ENCODE data around the gene ADIPOR2.

Gene ADIPOR2

DNA sequence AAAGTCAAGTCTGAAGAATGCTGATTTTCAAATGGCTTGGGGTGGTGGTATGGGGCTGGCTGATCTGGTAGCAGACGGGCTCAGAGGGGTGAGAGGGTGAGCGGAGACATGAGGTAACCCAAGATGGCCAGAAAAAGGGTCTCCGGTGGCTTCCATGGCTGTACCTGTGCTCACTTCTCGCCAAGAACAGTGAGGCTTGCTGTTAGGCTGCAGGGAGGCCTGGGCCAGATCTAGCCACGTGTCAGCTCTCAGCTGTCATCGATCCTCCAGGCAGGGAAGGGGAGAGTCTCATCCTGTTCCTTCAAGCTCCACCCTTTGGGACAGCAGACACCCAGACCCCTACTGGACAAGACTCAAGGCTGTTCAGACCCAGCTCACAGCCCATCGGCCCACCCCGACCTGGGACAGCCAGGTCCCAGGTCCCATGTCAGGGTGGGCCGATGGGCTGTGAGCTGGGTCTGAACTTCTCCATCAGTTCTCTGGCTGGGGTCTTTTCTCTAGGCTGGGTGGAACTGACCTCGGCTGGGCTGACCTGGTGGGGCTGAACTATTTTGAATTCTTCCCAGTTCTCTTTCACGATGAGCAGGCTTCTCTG is 138.5 kb downstream of the ADIPOR2 start:
- DNase-seq (ENCODE audit: low spot score): no peak
- TF ChIP-seq, protein P1, sequence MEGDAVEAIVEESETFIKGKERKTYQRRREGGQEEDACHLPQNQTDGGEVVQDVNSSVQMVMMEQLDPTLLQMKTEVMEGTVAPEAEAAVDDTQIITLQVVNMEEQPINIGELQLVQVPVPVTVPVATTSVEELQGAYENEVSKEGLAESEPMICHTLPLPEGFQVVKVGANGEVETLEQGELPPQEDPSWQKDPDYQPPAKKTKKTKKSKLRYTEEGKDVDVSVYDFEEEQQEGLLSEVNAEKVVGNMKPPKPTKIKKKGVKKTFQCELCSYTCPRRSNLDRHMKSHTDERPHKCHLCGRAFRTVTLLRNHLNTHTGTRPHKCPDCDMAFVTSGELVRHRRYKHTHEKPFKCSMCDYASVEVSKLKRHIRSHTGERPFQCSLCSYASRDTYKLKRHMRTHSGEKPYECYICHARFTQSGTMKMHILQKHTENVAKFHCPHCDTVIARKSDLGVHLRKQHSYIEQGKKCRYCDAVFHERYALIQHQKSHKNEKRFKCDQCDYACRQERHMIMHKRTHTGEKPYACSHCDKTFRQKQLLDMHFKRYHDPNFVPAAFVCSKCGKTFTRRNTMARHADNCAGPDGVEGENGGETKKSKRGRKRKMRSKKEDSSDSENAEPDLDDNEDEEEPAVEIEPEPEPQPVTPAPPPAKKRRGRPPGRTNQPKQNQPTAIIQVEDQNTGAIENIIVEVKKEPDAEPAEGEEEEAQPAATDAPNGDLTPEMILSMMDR (IDR thresholded peaks at IDR 0.05; ENCODE audit: extremely low read depth, missing control alignments): no peak

DNA sequence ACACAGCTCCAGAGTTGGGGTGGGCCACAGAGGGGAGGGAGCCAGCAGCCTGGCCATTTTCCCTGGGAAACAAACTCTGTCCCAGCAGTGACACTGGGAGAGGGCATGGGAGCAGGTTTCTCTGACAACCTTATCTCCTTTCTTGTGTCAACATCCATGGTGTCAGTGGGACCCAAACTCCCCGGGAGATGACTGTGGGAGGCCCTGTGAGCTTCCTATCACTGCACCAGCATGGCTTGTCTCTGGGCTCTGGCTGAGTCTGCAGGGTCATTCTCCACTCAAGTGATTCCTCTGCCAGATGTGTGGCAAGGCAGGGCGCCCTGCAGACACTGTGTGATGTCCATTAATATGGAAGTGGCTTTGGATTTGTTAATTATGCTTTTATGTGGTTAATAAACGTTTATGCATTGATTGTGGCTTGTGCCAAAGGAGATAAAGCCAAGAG is 139.6 kb downstream of the ADIPOR2 start:
- TF ChIP-seq, protein P1 (IDR thresholded peaks at IDR 0.05; ENCODE audit: extremely low read depth, missing control alignments): no peak
- no peak for DNase-seq (ENCODE audit: low spot score)

DNA sequence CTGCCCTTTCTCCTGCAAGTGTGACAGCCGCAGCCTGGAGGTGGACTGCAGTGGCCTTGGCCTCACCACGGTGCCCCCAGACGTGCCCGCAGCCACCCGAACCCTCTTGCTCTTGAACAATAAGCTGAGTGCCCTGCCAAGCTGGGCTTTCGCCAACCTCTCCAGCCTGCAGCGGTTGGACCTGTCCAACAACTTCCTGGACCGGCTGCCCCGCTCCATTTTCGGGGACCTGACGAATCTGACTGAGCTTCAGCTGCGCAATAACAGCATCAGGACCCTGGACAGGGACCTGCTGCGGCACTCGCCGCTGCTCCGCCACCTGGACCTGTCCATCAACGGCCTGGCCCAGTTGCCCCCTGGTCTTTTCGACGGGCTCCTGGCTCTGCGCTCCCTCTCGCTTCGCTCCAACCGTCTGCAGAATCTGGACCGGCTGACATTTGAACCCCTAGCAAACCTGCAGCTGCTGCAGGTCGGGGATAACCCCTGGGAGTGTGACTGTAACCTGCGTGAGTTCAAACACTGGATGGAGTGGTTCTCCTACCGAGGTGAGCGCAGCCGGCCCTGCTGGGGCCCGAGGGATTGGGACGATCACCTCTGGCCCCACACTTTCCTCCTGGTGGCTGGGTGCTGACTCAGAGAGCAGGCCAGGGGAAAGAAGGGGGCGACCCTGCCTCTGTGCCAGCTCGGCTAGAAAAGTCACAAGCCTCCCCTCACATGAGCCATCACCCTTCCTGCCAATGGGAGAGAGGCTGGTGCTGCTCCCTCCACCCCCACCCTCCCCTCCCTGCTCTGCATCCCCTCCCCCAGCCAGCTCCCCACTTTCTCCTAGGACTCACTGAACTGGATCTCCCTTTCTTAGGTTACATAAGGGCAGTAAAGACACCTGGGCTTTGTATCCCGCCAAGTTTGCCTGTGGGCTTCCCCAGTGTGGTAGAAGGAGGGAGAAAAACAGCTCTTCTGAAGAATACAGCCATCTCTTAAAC is 140.4 kb downstream of the ADIPOR2 start:
- DNase-seq (ENCODE audit: low spot score): peak; percentile 70
- TF ChIP-seq, protein P1 (IDR thresholded peaks at IDR 0.05; ENCODE audit: extremely low read depth, missing control alignments): no peak

DNA sequence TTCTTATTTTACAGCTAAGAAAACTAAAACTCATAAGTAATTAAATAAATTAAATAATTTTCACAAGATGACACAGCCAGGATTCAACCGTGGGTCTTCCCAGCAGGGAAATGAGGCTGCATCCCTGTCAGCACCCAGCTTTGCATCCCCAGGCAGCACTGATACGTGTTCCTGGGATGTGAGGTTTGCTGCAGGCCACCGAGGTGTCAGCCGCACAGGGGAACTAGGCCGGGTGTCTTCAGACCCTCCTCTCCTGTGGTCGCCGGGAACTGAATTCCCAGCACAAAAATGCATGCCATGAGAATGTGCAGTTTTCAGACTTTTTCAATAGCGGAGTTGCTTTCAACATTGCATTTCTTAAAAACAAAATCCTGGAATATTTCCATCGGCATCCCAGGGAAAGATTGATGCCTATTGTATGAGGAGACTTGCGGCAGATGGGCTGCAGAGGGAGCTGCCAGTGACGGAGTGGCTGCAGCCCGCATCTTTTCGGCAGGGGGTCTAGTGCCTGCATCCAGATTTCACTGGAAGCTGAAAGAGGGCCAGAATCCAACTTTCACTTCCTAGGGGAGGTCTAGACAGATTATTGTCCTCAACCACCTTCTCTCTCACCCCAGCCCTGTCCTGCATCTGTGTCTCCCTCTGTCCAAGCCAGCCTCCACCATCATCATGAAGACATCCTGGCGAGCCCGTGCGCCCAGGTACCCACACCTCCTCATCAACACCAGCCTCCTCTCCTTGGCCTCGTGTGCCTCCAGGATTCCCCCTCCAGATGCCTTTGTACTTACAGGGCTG is 142.1 kb downstream of the ADIPOR2 start:
- TF ChIP-seq, protein P1 (IDR thresholded peaks at IDR 0.05; ENCODE audit: extremely low read depth, missing control alignments): no peak
- no peak for DNase-seq (ENCODE audit: low spot score)

DNA sequence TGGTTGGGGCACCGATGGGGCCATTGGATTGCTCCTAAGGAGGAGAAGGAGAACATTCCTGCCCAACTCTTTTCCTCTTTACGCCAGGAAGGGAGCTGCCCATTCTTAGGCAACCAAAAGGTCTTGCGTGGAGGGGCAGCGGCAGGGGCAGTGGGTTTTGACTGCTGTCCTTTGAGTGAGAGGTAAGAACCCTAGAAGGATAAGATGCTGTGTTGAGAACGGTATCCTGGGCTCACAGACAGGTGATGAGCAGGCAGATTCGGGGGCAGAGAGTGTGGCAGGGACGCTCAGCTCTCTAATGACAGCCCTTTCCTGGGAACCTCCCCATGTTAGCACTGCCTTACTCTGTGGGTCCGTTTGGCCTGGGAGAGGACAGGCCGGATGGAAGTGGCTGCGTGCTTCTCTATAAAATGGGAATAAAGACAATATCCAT is 142.7 kb downstream of the ADIPOR2 start:
- TF ChIP-seq, protein P1 (IDR thresholded peaks at IDR 0.05; ENCODE audit: extremely low read depth, missing control alignments): no peak
- DNase-seq (ENCODE audit: low spot score): no peak

DNA sequence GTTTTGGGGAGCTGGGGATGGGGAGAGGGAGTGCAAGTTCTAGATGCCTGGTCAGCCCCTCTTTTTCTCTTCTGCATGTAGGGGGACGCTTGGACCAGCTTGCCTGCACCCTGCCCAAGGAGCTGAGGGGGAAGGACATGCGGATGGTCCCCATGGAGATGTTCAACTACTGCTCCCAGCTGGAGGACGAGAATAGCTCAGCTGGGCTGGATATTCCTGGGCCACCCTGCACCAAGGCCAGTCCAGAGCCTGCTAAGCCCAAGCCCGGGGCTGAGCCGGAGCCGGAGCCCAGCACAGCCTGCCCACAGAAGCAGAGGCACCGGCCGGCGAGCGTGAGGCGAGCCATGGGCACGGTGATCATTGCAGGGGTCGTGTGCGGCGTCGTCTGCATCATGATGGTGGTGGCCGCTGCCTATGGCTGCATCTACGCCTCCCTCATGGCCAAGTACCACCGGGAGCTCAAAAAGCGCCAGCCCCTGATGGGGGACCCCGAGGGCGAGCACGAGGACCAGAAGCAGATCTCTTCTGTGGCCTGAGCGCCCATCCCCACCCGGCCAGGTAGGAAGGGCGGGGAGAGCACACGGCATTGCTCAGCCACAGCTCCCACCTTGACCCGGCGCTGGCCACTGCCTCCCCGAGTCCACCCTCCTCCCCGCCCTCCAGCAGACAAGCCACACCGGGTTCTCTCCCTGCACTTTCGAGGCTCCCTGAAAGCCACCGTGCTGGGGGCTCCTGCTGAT is 143.5 kb downstream of the ADIPOR2 start:
- no peak for DNase-seq (ENCODE audit: low spot score)
- TF ChIP-seq, protein P1 (IDR thresholded peaks at IDR 0.05; ENCODE audit: extremely low read depth, missing control alignments): no peak

All from GM20000 (cell line).